ENCODE results near the gene CCT8.

GRCh38 chr21:29115899-29116298, 42.5 kb upstream of the CCT8 start:
- TF ChIP-seq, protein P1, sequence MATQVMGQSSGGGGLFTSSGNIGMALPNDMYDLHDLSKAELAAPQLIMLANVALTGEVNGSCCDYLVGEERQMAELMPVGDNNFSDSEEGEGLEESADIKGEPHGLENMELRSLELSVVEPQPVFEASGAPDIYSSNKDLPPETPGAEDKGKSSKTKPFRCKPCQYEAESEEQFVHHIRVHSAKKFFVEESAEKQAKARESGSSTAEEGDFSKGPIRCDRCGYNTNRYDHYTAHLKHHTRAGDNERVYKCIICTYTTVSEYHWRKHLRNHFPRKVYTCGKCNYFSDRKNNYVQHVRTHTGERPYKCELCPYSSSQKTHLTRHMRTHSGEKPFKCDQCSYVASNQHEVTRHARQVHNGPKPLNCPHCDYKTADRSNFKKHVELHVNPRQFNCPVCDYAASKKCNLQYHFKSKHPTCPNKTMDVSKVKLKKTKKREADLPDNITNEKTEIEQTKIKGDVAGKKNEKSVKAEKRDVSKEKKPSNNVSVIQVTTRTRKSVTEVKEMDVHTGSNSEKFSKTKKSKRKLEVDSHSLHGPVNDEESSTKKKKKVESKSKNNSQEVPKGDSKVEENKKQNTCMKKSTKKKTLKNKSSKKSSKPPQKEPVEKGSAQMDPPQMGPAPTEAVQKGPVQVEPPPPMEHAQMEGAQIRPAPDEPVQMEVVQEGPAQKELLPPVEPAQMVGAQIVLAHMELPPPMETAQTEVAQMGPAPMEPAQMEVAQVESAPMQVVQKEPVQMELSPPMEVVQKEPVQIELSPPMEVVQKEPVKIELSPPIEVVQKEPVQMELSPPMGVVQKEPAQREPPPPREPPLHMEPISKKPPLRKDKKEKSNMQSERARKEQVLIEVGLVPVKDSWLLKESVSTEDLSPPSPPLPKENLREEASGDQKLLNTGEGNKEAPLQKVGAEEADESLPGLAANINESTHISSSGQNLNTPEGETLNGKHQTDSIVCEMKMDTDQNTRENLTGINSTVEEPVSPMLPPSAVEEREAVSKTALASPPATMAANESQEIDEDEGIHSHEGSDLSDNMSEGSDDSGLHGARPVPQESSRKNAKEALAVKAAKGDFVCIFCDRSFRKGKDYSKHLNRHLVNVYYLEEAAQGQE (IDR thresholded peaks at IDR 0.05; ENCODE audit: insufficient read depth in 1 of 2, low read depth in 2 of 2, low read length in 2 of 2): no peak
- TF ChIP-seq POLR2AphosphoS5 (IDR thresholded peaks at IDR 0.05; ENCODE audit: low read depth, low read length): no peak

Measured in PFSK-1 (cell line).